ENCODE results near the gene LRP1. TPM values are rescaled to one million over a fixed set of nuclear protein-coding genes. Genes with fewer than 3 reads are reported as not detected.

LRP1 gene
- total and polyA plus RNA-seq, 2 experiments from 2014 or later: 26.6 to 145 TPM

DNA sequence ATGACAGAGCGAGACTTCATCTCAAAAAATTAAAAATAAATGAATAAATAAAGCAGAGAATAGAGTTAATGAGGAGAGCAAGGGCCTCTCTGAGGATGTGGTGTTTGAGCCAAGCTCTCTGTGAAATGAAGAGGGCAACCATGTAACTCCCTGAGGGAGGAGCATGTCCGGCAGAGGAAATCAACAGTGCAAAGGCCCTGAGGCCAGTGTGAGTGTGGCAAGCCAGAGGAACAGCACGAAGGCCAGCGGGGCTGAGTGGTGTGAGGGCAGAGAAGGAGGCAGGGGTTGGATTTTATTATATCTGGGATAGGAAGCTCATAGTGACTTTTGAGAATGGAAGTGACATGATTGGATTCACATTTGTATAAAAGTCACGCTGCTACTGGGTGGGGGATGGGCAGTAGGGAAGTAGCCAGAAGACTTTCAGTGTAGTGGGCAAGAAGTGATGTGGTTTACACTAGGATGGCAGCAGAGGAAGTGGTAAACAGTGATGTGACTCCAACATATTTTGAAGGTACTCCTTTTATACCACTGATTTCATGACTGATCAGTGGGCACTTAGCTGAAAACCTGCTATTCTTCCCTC is 29.4 kb downstream of the LRP1 start:
- no peaks in the 10 kb centered on the region; the same call in 2 of the 3 replicates for H3K9me3 Mint-ChIP-seq
- H3K27ac Mint-ChIP-seq: no peak overlapping the region
- H3K36me3 Mint-ChIP-seq (ENCODE audit: low read depth): peaks cover 95% of the 10 kb centered on the region
- peaks cover 23% of the 10 kb centered on the region for H3K27me3 Mint-ChIP-seq (ENCODE audit: insufficient read depth, low read depth, poor library complexity)
- Histone ChIP-seq H3K79me2 (replicated peaks; ENCODE audit: insufficient read depth) (no peaks in the 10 kb centered on the region), H3F3A (replicated peaks; ENCODE audit: low read depth) (0 out of 2 replicates have a peak, but pooled peaks cover 8% of the 10 kb centered on the region), H3K36me3 (ENCODE audit: insufficient read depth) (peaks cover 27% of the 10 kb centered on the region), H3K4me2 (no peak overlapping the region), H3K27me3 (ENCODE audit: insufficient read depth) (no peaks in the 10 kb centered on the region), H3K27ac (ENCODE audit: low read depth) (no peak overlapping the region), H3K9me2 (ENCODE audit: insufficient read depth) (no peaks in the 10 kb centered on the region), H3K4me3 (no peak overlapping the region), H2AFZ (no peak overlapping the region), H3K4me1 (ENCODE audit: insufficient read depth) (no peaks in the 10 kb centered on the region), H4K20me1 (replicated peaks; ENCODE audit: insufficient read depth) (peaks cover 22% of the 10 kb centered on the region; the same call in 1 of the 2 replicates)
- TF ChIP-seq JUNB (IDR thresholded peaks at IDR 0.05; ENCODE audit: unreplicated experiment): no peak
- TF ChIP-seq EZH2phosphoT487 (IDR thresholded peaks at IDR 0.05; ENCODE audit: unreplicated experiment): no peak
- H3K4me3 Mint-ChIP-seq: no peak overlapping the region
- ATAC-seq (no peak), DNase-seq (ENCODE audit: low spot score) (no peak)
- peaks cover 2% of the 10 kb centered on the region; the same call in 2 of the 3 replicates for H3K4me1 Mint-ChIP-seq

DNA sequence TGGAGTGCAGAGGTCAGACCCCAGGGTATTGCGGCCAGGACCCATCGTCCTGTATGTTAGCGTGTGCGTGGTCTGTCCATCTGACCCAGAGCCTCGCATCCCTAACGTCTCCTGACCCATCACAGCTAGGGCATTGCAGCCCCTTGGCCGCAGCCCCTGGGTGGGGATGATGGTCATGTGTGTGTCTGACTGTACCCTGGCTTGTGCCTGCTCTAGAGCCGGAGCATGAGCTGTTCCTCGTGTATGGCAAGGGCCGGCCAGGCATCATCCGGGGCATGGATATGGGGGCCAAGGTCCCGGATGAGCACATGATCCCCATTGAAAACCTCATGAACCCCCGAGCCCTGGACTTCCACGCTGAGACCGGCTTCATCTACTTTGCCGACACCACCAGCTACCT is 29.9 kb downstream of the LRP1 start:
- ATAC-seq (no peak), DNase-seq (ENCODE audit: low spot score) (no peak)
- H3K9me2 ChIP-seq (ENCODE audit: insufficient read depth): no peaks in the 10 kb centered on the region
- no peak overlapping the region for H2AFZ ChIP-seq
- TF ChIP-seq POLR2AphosphoS5 (IDR thresholded peaks at IDR 0.05; ENCODE audit: low read depth): no peak
- TF ChIP-seq NANOG (IDR thresholded peaks at IDR 0.05; ENCODE audit: borderline replicate concordance): no peak
- TF ChIP-seq JUNB (IDR thresholded peaks at IDR 0.05; ENCODE audit: unreplicated experiment): no peak
- no peak overlapping the region for H3K27ac ChIP-seq (ENCODE audit: low read depth)
- H3K4me3 ChIP-seq: no peak overlapping the region
- Mint-ChIP-seq H3K4me1 (no peaks in the 10 kb centered on the region), H3K27ac (no peak overlapping the region), H3K36me3 (ENCODE audit: low read depth) (peaks cover 96% of the 10 kb centered on the region), H3K4me3 (no peak overlapping the region), H3K27me3 (ENCODE audit: insufficient read depth, low read depth, poor library complexity) (peaks cover 18% of the 10 kb centered on the region), H3K9me3 (no peaks in the 10 kb centered on the region; the same call in 2 of the 3 replicates)
- H3K4me1 ChIP-seq (ENCODE audit: insufficient read depth): no peaks in the 10 kb centered on the region
- H3K36me3 ChIP-seq (ENCODE audit: insufficient read depth): peaks cover 28% of the 10 kb centered on the region
- H3K4me2 ChIP-seq: no peak overlapping the region
- H3F3A ChIP-seq (replicated peaks; ENCODE audit: low read depth): 0 out of 2 replicates have a peak, but pooled peaks cover 8% of the 10 kb centered on the region
- no peaks in the 10 kb centered on the region for H3K79me2 ChIP-seq (replicated peaks; ENCODE audit: insufficient read depth)
- H4K20me1 ChIP-seq (replicated peaks; ENCODE audit: insufficient read depth): peaks cover 22% of the 10 kb centered on the region; the same call in 1 of the 2 replicates
- no peaks in the 10 kb centered on the region for H3K27me3 ChIP-seq (ENCODE audit: insufficient read depth)

DNA sequence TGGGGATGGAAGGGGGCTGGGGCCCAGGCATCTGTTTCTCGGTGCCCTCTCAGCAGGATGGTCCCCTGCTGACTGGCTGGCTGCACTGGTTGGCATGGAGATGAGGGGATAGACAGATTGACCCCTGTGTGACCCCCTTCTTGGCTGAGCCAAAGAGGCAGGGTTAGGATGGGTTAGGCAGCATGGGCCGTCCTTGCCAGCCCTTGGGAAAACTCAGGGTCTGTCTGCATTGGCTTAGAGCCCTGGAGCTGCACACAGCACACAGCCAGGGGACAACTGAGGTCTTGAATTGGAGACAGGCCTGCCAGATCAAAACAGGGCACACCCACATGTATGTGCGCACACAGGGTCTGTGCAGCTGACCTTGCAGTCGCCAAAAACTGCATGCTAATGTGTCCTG is 30.4 kb downstream of the LRP1 start:
- H3K27me3 ChIP-seq (ENCODE audit: insufficient read depth): no peaks in the 10 kb centered on the region
- Mint-ChIP-seq H3K36me3 (ENCODE audit: low read depth) (peaks cover 93% of the 10 kb centered on the region), H3K4me3 (no peak overlapping the region), H3K27ac (no peak overlapping the region), H3K9me3 (no peaks in the 10 kb centered on the region; the same call in 2 of the 3 replicates), H3K4me1 (no peaks in the 10 kb centered on the region), H3K27me3 (ENCODE audit: insufficient read depth, low read depth, poor library complexity) (peaks cover 17% of the 10 kb centered on the region)
- no peak overlapping the region for H2AFZ ChIP-seq
- H3K79me2 ChIP-seq (replicated peaks; ENCODE audit: insufficient read depth): no peaks in the 10 kb centered on the region
- H3K27ac ChIP-seq (ENCODE audit: low read depth): no peak overlapping the region
- TF ChIP-seq, protein P1, sequence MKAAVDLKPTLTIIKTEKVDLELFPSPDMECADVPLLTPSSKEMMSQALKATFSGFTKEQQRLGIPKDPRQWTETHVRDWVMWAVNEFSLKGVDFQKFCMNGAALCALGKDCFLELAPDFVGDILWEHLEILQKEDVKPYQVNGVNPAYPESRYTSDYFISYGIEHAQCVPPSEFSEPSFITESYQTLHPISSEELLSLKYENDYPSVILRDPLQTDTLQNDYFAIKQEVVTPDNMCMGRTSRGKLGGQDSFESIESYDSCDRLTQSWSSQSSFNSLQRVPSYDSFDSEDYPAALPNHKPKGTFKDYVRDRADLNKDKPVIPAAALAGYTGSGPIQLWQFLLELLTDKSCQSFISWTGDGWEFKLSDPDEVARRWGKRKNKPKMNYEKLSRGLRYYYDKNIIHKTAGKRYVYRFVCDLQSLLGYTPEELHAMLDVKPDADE (IDR thresholded peaks at IDR 0.05): no peak
- TF ChIP-seq CREB1 (CRISPR knock-in tag; IDR thresholded peaks at IDR 0.05; ENCODE audit: low read depth): no peak
- no peak for TF ChIP-seq STAT1 (IDR thresholded peaks at IDR 0.05; ENCODE audit: unreplicated experiment)
- H3K4me3 ChIP-seq: no peak overlapping the region
- H4K20me1 ChIP-seq (replicated peaks; ENCODE audit: insufficient read depth): peaks cover 22% of the 10 kb centered on the region; the same call in 1 of the 2 replicates
- no peak overlapping the region for H3K4me2 ChIP-seq
- DNase-seq (ENCODE audit: low spot score) (no peak), ATAC-seq (no peak; the same call in 2 of the 3 replicates)
- H3K36me3 ChIP-seq (ENCODE audit: insufficient read depth): peaks cover 28% of the 10 kb centered on the region
- no peaks in the 10 kb centered on the region for H3K9me2 ChIP-seq (ENCODE audit: insufficient read depth)
- H3F3A ChIP-seq (replicated peaks; ENCODE audit: low read depth): 0 out of 2 replicates have a peak, but pooled peaks cover 8% of the 10 kb centered on the region
- no peaks in the 10 kb centered on the region for H3K4me1 ChIP-seq (ENCODE audit: insufficient read depth)
